Liver (tissue), 9 donors: Measurements from ENCODE around the gene HARS2. TPM values are rescaled to one million over a fixed set of nuclear protein-coding genes. Genes with fewer than 3 reads are reported as not detected.
A peak's percentile ranks its signal among the peaks of the same experiment; 100 is the strongest.

ENCODE experiments used
- DNase-seq: peaks from one replicate; pipeline ENCODE4 v3.0.0-alpha.2; 2017; ENCODE audit warnings: low spot score
- H3K27ac ChIP-seq, 2 donors: one replicate each; pipeline ENCODE4 v1.7.0; 2013; ENCODE audit warnings: inconsistent platforms in 2 of 2, low read length in 2 of 2, control low read depth in 1 of 2, low read depth in 1 of 2, mild to moderate bottlenecking in 1 of 2
- H3K27me3 ChIP-seq, 4 donors: one replicate each; pipeline versions ENCODE4 v1.6.1 to v1.7.0; 2013; ENCODE audit warnings: low read length in 3 of 4, inconsistent platforms in 1 of 4, mild to moderate bottlenecking in 1 of 4, moderate library complexity in 1 of 4; ENCODE audit not compliant: control insufficient read depth in 4 of 4, insufficient read depth in 4 of 4
- H3K36me3 ChIP-seq, 4 donors: one replicate each; pipeline versions ENCODE4 v1.6.1 to v1.7.0; 2013; ENCODE audit warnings: low read length in 3 of 4, mild to moderate bottlenecking in 3 of 4, low read depth in 1 of 4, moderate library complexity in 1 of 4; ENCODE audit not compliant: control insufficient read depth in 4 of 4, insufficient read depth in 3 of 4
- H3K4me1 ChIP-seq, 4 donors: one replicate each; pipeline versions ENCODE4 v1.6.1 to v1.7.0; 2013; ENCODE audit warnings: low read length in 3 of 4, mild to moderate bottlenecking in 3 of 4, moderate library complexity in 1 of 4; ENCODE audit not compliant: control insufficient read depth in 4 of 4, insufficient read depth in 4 of 4
- H3K4me3 ChIP-seq, 3 donors: one replicate each; pipeline versions ENCODE4 v1.6.1 to v1.7.0; 2013; ENCODE audit warnings: low read length in 3 of 3, control low read depth in 1 of 3, low read depth in 1 of 3, mild to moderate bottlenecking in 1 of 3
- H3K9ac ChIP-seq, 2 donors: one replicate each; pipeline ENCODE4 v1.7.0; 2013; ENCODE audit warnings: low read length in 2 of 2, mild to moderate bottlenecking in 2 of 2, moderate library complexity in 2 of 2, control low read depth in 1 of 2, low read depth in 1 of 2
- H3K9me3 ChIP-seq, 4 donors: one replicate each; pipeline versions ENCODE4 v1.6.1 to v1.7.0; 2013; ENCODE audit warnings: low read length in 3 of 4; ENCODE audit not compliant: control insufficient read depth in 4 of 4
- EGR1 ChIP-seq, 2 donors: IDR thresholded peaks; 2 replicates each; pipeline ENCODE4 v1.6.1; 2016 to 2018; ENCODE audit warnings: antibody characterized with exemption in 2 of 2, low read depth in 2 of 2
- FOXA1 ChIP-seq: IDR thresholded peaks from 2 replicates; pipeline ENCODE4 v1.6.1; 2016; ENCODE audit warnings: antibody characterized with exemption
- FOXA2 ChIP-seq: IDR thresholded peaks from 2 replicates; pipeline ENCODE4 v1.6.1; 2016; ENCODE audit warnings: antibody characterized with exemption
- GABPA ChIP-seq, 2 donors: IDR thresholded peaks in 1 of 2; conservative IDR thresholded peaks in 1 of 2; 2 replicates each; pipeline ENCODE4 v1.6.1; 2016; ENCODE audit warnings: antibody characterized with exemption in 2 of 2, mild to moderate bottlenecking in 1 of 2, moderate library complexity in 1 of 2
- HNF4A ChIP-seq, 2 donors: conservative IDR thresholded peaks; 2 replicates each; pipeline ENCODE4 v1.6.1; 2016; ENCODE audit warnings: antibody characterized with exemption in 2 of 2, mild to moderate bottlenecking in 2 of 2
- HNF4G ChIP-seq: IDR thresholded peaks from 2 replicates; pipeline ENCODE4 v1.6.1; 2016; ENCODE audit warnings: antibody characterized with exemption
- JUND ChIP-seq, 2 donors: IDR thresholded peaks; 2 replicates each; pipeline ENCODE4 v1.6.1; 2016; ENCODE audit warnings: antibody characterized with exemption in 2 of 2
- NR2F2 ChIP-seq: IDR thresholded peaks from 2 replicates; pipeline ENCODE4 v1.6.1; 2016; ENCODE audit warnings: antibody characterized with exemption
- RAD21 ChIP-seq, 2 donors: IDR thresholded peaks; 2 replicates each; pipeline ENCODE4 v1.6.1; 2016; ENCODE audit warnings: antibody characterized with exemption in 2 of 2, mild to moderate bottlenecking in 2 of 2
- RXRA ChIP-seq, 2 donors: IDR thresholded peaks; 2 replicates each; pipeline ENCODE4 v1.6.1; 2017 to 2018; ENCODE audit warnings: antibody characterized with exemption in 2 of 2, mild to moderate bottlenecking in 1 of 2
- SP1 ChIP-seq: IDR thresholded peaks from 2 replicates; pipeline ENCODE4 v1.6.1; 2018; ENCODE audit warnings: antibody characterized with exemption, mild to moderate bottlenecking
- TAF1 ChIP-seq: conservative IDR thresholded peaks from 2 replicates; pipeline ENCODE4 v1.6.1; 2016; ENCODE audit warnings: antibody characterized with exemption, mild to moderate bottlenecking
- YY1 ChIP-seq: IDR thresholded peaks from 2 replicates; pipeline ENCODE4 v1.6.1; 2016; ENCODE audit warnings: antibody characterized with exemption, mild to moderate bottlenecking
- WGBS: extraction: QIAGEN DNeasy Blood & Tissue Kit; methylation state at CpG from one replicate; pipeline ENCODE4 v1.1.7; 2013; 5-methylcytosine and 5-hydroxymethylcytosine counted together
- polyA plus RNA-seq, 2 donors: library from polyadenylated mRNA; stranded (reverse) in 1 of 2; unstranded in 1 of 2; fragments of 200-250 nt in 1 of 2; fragments of >200 nt in 1 of 2; fragmentation: Nextera tagmentation in 1 of 2; extraction: Ambion mirVana in 1 of 2; gene quantifications; one replicate each; pipeline versions ENCODE4 v1.2.1 to v1.2.3, GENCODE V29; 2013 to 2015
- total RNA-seq, 2 donors: library from RNA; depleted of rRNA; stranded (reverse); fragments of >200 nt; gene quantifications; one replicate each; pipeline ENCODE4 v1.2.3, GENCODE V29; 2014
- TF ChIP-seq, protein P1 (sequence below): IDR thresholded peaks from 2 replicates; pipeline ENCODE4 v1.6.1; 2016; ENCODE audit warnings: antibody characterized with exemption, mild to moderate bottlenecking
- TF ChIP-seq, protein P2 (sequence below): fragments of 150-350 bp; IDR thresholded peaks from 2 replicates; pipeline ENCODE4 v1.5.1; 2017; ENCODE audit warnings: improper control_type of control experiment, low read depth, low read length; ENCODE audit not compliant: missing input control
- TF ChIP-seq, protein P3 (sequence below): IDR thresholded peaks from 2 replicates; pipeline ENCODE4 v1.6.1; 2016; ENCODE audit warnings: antibody characterized with exemption
- TF ChIP-seq, protein P4 (sequence below): IDR thresholded peaks from 2 replicates; pipeline ENCODE4 v1.6.1; 2016; ENCODE audit warnings: antibody characterized with exemption
- TF ChIP-seq, protein P5 (sequence below): IDR thresholded peaks from 2 replicates; pipeline ENCODE4 v1.6.1; 2016; ENCODE audit warnings: antibody characterized with exemption
- donor health status: healthy.
- donor health status: healthy.
- donor health status: healthy.
- donor health status: healthy.
- donor health status: healthy.

Gene HARS2, protein sequence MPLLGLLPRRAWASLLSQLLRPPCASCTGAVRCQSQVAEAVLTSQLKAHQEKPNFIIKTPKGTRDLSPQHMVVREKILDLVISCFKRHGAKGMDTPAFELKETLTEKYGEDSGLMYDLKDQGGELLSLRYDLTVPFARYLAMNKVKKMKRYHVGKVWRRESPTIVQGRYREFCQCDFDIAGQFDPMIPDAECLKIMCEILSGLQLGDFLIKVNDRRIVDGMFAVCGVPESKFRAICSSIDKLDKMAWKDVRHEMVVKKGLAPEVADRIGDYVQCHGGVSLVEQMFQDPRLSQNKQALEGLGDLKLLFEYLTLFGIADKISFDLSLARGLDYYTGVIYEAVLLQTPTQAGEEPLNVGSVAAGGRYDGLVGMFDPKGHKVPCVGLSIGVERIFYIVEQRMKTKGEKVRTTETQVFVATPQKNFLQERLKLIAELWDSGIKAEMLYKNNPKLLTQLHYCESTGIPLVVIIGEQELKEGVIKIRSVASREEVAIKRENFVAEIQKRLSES
- total RNA-seq (10 to 100 TPM; 10.8 to 16.3 TPM), polyA plus RNA-seq (10 to 100 TPM in 1 of 2 donors, 1 to 10 TPM in 1; 8.6 to 10.7 TPM)

DNA sequence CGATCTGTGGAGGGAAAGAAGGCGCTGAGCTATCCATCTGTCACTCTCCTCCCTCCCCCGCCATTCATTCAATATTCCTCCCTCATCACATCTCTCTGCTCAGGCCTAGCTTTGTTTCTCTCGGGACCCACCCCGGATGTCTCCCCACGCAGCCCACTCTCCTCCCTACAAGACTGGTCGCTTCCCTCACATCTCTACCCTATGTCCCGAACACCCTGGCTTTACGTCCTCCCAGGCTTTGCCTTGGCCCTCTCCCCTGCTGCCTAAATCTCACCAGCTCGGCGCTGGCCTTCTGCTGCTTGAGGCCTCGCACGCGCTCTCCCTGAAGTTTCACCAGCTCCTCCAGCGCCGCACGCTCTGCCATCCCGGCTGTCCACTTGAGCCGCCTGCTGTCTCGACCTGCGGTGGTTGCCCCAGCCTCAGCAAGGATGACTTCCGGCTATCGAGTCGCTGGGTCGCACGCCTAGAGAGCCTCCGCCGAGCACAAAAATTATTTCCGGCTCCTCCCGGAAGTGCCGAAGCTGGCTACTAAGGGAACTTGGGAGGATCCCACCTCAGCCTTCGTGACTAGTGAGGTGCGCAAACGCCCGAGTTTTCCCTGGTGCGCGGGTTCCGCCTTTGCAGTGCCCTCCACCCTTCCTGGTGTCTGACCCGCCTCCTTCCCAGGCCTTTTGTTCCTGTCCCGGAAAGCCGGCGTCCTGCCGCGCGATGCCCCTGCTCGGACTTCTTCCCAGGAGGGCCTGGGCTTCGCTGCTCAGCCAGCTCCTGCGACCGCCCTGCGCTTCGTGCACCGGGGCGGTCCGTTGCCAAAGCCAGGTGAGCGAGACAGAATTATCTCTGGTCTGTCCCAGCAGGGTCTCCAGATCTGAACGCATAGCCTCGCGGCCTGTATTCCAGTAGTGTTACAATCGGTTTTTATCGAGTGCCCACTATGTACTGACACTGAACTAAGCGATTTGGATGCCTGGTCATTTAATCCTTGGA lies at the start of gene HARS2, which contains the start of gene HARS1:
Gene HARS2 (plus strand): TSS at position 515 of the 984 bp plus-strand sequence. CDS start 194 bp downstream, at position 709.
Gene HARS1 (minus strand): TSS at position 430 of the 984 bp plus-strand sequence. CDS start 66 bp downstream, at position 364.
- H3K9ac ChIP-seq: peak within 1 kb of the TSS; percentile 74 to 81
- no peaks in the 10 kb centered on the region for H3K27me3 ChIP-seq
- TF ChIP-seq FOXA1: no peak
- TF ChIP-seq, protein P1, sequence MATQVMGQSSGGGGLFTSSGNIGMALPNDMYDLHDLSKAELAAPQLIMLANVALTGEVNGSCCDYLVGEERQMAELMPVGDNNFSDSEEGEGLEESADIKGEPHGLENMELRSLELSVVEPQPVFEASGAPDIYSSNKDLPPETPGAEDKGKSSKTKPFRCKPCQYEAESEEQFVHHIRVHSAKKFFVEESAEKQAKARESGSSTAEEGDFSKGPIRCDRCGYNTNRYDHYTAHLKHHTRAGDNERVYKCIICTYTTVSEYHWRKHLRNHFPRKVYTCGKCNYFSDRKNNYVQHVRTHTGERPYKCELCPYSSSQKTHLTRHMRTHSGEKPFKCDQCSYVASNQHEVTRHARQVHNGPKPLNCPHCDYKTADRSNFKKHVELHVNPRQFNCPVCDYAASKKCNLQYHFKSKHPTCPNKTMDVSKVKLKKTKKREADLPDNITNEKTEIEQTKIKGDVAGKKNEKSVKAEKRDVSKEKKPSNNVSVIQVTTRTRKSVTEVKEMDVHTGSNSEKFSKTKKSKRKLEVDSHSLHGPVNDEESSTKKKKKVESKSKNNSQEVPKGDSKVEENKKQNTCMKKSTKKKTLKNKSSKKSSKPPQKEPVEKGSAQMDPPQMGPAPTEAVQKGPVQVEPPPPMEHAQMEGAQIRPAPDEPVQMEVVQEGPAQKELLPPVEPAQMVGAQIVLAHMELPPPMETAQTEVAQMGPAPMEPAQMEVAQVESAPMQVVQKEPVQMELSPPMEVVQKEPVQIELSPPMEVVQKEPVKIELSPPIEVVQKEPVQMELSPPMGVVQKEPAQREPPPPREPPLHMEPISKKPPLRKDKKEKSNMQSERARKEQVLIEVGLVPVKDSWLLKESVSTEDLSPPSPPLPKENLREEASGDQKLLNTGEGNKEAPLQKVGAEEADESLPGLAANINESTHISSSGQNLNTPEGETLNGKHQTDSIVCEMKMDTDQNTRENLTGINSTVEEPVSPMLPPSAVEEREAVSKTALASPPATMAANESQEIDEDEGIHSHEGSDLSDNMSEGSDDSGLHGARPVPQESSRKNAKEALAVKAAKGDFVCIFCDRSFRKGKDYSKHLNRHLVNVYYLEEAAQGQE: peak; percentile 68
- no peak for TF ChIP-seq HNF4G
- TF ChIP-seq HNF4A (conservative IDR thresholded peaks at IDR 0.05): peak; percentile 19 to 38
- TF ChIP-seq RXRA (IDR thresholded peaks at IDR 0.05): peak; percentile 52 to 72
- TF ChIP-seq, protein P2, sequence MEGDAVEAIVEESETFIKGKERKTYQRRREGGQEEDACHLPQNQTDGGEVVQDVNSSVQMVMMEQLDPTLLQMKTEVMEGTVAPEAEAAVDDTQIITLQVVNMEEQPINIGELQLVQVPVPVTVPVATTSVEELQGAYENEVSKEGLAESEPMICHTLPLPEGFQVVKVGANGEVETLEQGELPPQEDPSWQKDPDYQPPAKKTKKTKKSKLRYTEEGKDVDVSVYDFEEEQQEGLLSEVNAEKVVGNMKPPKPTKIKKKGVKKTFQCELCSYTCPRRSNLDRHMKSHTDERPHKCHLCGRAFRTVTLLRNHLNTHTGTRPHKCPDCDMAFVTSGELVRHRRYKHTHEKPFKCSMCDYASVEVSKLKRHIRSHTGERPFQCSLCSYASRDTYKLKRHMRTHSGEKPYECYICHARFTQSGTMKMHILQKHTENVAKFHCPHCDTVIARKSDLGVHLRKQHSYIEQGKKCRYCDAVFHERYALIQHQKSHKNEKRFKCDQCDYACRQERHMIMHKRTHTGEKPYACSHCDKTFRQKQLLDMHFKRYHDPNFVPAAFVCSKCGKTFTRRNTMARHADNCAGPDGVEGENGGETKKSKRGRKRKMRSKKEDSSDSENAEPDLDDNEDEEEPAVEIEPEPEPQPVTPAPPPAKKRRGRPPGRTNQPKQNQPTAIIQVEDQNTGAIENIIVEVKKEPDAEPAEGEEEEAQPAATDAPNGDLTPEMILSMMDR: no peak
- TF ChIP-seq EGR1 (IDR thresholded peaks at IDR 0.05; ENCODE audit: low read depth in 2 of 2): peak; percentile 77 to 90
- peak; percentile 95 to 98 for TF ChIP-seq GABPA (IDR thresholded peaks at IDR 0.05 in 1 of 2, conservative IDR thresholded peaks at IDR 0.05 in 1 of 2)
- TF ChIP-seq, protein P3, sequence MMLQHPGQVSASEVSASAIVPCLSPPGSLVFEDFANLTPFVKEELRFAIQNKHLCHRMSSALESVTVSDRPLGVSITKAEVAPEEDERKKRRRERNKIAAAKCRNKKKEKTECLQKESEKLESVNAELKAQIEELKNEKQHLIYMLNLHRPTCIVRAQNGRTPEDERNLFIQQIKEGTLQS: no peak
- no peak for TF ChIP-seq FOXA2
- TF ChIP-seq RAD21 (IDR thresholded peaks at IDR 0.05): peak; percentile 56 to 68
- TF ChIP-seq NR2F2: peak; percentile 55
- TF ChIP-seq YY1: peak; percentile 80
- peak in 1 of 2 donors; percentile 31 for TF ChIP-seq JUND (IDR thresholded peaks at IDR 0.05)
- peak; percentile 51 for TF ChIP-seq SP1
- TF ChIP-seq, protein P4, sequence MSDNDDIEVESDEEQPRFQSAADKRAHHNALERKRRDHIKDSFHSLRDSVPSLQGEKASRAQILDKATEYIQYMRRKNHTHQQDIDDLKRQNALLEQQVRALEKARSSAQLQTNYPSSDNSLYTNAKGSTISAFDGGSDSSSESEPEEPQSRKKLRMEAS: peak; percentile 96
- TF ChIP-seq, protein P5, sequence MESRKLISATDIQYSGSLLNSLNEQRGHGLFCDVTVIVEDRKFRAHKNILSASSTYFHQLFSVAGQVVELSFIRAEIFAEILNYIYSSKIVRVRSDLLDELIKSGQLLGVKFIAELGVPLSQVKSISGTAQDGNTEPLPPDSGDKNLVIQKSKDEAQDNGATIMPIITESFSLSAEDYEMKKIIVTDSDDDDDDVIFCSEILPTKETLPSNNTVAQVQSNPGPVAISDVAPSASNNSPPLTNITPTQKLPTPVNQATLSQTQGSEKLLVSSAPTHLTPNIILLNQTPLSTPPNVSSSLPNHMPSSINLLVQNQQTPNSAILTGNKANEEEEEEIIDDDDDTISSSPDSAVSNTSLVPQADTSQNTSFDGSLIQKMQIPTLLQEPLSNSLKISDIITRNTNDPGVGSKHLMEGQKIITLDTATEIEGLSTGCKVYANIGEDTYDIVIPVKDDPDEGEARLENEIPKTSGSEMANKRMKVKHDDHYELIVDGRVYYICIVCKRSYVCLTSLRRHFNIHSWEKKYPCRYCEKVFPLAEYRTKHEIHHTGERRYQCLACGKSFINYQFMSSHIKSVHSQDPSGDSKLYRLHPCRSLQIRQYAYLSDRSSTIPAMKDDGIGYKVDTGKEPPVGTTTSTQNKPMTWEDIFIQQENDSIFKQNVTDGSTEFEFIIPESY: peak; percentile 13
- peak; percentile 15 for TF ChIP-seq TAF1
- H3K4me1 ChIP-seq: peaks cover 6 to 23% (median 17%) of the 10 kb centered on the region in 4 donors
- DNase-seq: peak; percentile 85
- H3K9me3 ChIP-seq: no peaks in the 10 kb centered on the region
- peak within 1 kb of the TSS; percentile 80 to 98 (median 83) for H3K4me3 ChIP-seq
- H3K36me3 ChIP-seq: peaks cover 4 to 30% (median 25%) of the 10 kb centered on the region in 4 donors
- peak within 1 kb of the TSS; percentile 65 to 71 for H3K27ac ChIP-seq
- under 1% methylated on average over 61 of the region's 61 CpGs for WGBS
